ENCODE data around the gene MRPL34.
A peak's percentile ranks its signal among the peaks of the same experiment; 100 is the strongest.

The MRPL34 gene

GRCh38 chr19:17311455-17312188 is 6.0 kb downstream of the MRPL34 start:
- DNase-seq: no peak

DNA sequence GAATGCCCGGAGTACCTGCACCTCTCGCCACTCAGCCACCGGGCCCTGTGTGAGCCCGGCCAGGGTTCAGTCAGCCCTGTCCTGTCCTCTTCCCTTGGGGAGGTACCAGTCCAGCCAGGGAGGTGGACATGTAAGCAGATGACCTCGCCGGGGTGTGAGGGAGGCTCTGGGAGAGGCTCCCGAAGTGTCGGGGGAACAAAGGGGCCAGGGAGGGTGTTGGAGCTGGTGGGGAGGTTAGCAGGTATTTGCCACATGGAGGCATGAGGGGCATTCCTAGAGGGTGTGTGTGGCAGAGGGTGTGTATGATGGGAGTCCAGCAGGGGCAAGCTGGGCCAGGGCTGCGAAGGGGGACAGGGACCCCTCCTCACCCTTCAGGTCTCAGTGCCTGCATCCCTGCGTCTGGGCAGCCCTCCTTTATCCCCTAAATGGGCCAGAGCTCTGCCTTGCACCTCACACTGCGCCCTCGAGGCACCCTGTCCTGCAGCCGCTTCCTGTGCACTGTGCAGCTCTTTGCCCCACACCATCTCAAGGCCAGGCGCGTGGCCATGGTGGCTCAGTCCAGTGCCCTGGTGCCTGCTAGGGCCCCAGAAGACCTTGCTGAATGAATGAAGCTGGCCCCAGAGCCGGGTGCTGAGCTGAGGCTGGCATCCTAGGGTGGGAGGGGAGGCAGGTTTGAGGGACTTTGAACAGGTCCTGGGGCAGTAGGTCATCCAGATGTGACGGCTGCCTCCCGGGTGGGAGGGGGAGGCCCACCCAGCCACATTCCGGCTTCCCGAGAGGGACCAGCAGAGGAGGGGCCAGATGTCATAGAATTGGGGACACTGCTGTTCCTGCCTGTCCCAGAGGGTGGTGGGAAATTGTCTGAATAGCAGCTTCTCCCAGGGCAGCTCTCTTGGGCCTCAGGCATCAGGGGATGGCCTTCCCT is 6.8 kb downstream of the MRPL34 start:
- DNase-seq: no peak

DNA sequence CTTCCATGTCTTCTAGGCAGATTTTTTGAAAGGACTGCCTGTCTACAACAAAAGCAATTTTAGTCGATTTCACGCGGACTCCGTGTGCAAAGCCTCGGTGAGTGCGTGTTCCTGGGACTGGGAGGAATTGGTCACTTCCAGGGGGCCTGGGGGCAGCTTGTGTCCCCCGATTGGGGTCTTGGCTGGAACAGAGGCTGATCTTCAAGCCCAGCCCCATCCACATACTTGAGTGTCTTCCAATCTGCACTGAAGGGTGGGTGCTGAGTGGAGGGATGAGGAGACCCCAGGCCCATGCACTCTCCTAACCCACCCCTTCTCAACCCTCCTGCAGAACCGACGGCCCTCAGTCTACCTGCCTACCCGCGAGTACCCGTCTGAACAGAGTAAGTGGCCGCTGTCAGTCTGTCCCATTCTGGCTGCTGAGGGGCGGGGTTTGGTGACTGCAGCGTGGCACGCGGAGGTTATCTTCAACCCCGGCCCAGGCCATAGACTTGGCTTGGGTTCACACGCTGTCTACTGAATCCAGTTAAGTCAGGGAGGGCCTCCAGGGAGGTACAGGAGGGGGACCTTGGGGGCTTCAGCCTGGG is 8.4 kb downstream of the MRPL34 start:
- DNase-seq: no peak

GRCh38 chr19:17318966-17319365 is 13.3 kb downstream of the MRPL34 start:
- no peak for DNase-seq

- DNase-seq: no peak
Observed at GRCh38 chr19:17319473-17320238, 14.0 kb downstream of the MRPL34 start.

GRCh38 chr19:17320435-17320834 is 14.8 kb downstream of the MRPL34 start:
- DNase-seq: no peak

DNA sequence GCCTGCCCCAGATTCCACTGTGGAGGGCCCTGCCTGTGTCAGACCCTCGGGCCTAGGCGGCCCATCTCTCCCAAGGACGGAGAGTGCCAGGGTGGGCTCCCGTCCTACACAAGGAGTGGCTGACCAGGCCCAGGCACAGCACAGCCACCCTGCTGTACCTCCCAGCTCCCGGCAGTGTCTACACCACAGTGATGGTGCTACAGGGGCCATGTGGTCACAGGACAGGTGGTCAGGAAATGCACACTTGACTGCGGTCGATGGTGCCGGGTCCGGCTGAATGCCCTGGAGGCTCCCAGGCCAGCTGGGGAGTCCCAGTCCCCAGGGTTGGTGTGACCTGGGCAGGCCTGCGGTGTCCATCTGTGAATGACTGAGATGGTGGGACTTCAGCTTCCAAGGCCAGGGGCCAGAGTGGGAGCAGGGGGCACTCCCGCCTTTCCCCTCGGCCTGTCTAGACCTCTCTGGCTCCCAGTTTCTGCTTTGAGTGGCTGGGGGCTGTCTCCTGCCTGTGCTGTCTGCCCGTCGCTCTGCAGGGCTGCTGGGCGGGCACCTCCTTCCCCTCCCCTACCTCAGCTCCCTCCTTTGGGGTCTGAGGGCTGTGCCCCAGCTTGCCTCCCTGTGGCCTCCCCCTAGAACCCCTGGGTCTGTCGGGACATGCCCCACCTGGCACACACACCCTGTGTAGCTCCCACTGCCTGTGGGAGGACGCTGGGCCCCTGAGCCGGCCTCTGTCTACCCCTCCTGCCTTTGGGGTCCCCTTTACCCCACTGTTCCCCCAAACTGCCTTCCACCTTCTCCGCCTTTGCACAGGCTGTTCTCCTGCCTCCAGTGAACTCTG is 16.2 kb downstream of the MRPL34 start:
- no peak for DNase-seq

DNA sequence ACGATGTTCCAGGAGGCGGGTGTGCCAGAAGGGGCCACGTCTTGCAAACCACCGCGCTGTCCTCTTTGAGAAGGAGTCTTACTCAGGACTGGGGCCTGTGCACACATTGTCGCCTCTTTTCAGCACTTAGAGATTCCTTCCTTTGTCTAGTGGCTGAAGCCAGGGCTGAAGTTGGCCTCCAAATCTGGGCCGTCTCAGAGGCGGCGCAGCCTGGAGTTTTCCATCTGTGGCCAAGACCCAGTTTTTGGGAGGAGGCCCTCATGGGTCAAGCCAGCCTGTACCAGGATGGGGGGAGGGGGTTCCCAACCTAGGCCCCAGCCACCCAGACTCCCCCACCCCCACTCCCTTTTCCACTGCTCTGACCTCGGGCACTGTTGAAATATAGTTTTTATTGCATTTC is 17.2 kb downstream of the MRPL34 start:
- no peak for DNase-seq

DNA sequence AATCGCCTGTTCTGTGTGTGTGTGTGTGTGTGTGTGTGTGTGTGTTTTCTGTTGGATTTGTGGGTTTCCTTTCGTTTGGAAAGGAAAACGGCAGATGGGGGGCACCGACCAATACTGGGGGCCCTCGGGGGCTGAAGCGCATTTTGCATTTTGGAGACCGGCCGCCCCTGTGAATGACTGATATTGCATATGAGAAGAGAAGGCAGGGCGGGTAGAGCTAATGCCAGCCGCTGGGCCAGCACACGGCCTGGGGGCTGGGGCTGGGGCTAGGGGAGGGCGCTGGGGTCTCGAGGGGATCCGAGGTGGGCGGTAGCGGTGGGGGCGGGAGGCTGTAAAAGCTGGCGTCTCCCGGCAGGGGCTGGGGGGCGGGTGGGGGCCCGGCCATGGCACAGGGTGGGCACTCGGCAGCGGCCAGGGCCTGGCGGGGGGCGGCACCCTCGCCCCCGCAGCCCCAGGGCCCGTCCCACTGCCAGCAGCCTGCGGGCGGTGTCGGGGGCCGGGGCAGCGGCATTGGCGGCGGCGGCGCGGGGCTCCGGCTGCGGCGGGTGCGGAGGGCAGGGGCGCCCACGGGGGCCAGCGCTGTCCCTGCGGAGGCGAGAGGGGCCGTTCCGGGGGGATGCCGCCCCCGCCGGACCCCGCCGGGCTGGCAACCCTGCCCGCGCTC is 17.8 kb downstream of the MRPL34 start:
- no peak for DNase-seq

GRCh38 chr19:17323964-17324332 is 18.3 kb downstream of the MRPL34 start:
- DNase-seq: no peak

- DNase-seq: no peak
Observed at GRCh38 chr19:17324357-17325114, 18.9 kb downstream of the MRPL34 start.

GRCh38 chr19:17325133-17325532 is 19.5 kb downstream of the MRPL34 start:
- DNase-seq: no peak

DNA sequence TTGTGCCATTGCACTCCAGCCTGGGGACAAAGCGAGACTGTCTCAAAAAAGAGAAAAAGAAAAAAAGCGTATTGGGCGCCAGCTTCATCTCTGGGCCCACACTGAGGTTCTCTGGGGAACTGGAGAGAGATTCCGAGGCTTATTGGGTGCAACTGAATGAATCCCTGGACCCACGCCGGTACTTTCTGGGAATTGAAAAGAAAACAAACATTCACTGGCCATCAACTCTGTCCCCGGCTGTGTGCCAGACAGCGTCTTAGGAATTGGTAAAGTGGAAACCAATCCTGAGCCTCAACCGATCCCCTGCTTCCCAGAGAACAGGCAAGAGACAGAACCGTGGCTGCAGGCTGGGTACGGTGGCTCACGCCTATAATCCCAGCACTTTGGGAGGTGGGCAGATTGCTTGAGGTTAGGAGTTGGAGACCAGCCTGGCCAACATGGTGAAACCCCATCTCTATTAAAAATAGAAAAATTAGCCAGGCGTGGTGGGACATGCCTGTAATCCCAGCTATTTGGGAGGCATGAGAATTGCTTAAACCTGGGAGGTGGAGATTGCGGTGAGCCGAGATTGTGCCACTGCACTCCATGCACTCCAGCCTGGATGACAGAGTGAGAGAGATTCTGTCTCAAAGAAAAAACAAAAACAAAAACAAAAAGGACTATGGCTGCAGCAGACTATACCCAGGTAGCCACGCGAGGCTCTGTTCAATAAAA is 20.4 kb downstream of the MRPL34 start:
- DNase-seq: peak; percentile 43 to 53

GRCh38 chr19:17326595-17326966 is 20.9 kb downstream of the MRPL34 start:
- no peak for DNase-seq

GRCh38 chr19:17327068-17327653 is 21.5 kb downstream of the MRPL34 start:
- no peak for DNase-seq

DNA sequence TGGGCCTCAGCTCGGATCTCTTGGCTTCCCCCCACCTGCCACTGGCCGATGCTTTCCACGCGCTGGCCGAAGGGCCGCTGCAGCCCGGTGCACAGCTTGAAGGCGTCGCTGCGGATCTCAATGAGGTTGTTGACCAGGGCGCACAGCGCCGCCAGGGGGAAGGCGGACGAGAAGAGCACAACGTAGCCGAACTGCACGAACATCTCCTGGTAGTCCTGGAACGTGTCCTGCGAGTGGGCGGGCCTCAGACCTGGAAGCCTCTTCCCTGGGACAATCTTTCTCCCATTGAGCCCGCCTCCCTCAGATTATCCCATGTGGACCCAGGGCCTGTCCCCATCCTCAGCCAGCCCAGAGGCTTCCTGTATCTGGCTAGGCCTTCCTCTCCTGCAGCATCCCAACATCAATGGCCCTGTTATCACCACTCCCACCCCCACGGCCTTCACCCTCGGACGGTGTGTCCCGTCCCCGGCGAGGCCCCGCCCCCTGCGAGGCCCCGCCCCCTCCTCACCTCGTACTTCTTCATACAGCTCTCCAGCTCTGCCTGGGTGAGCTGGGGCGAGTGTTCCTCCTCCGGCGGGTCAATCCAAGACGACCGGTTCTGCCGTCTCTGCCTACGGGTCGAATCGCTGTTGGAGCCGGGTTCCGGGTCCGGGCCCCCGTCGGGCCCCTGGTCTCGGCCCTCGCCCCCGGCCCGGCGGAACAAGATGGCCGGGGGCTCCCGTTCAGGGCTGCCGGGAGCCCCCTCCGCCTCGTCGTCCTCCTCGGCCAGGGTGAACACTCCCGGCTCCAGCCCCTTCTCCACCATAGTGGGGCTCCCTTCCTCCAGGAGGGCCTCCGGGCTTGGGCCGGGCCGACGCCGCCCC is 22.2 kb downstream of the MRPL34 start:
- no peak for DNase-seq

GRCh38 chr19:17328517-17329365 is 23.1 kb downstream of the MRPL34 start:
- no peak for DNase-seq
